IMR-90 (cell line): ENCODE measurements around the gene NDUFA5.

ENCODE experiments used
- BHLHE40 ChIP-seq: fragments of 150-350 bp; IDR thresholded peaks from 2 replicates; pipeline ENCODE4 v1.6.1; 2016; ENCODE audit warnings: mild to moderate bottlenecking, low read depth, low read length
- CEBPB ChIP-seq: IDR thresholded peaks from 2 replicates; pipeline ENCODE4 v1.6.1; 2012; ENCODE audit warnings: low read depth, low read length, improper control_type of control experiment
- CHD1 ChIP-seq: IDR thresholded peaks from 2 replicates; pipeline ENCODE4 v1.6.1; 2012; ENCODE audit warnings: low read depth, low read length, improper control_type of control experiment
- NFE2L2 ChIP-seq: fragments of 150-350 bp; IDR thresholded peaks from 2 replicates; pipeline ENCODE4 v1.6.1; 2016; ENCODE audit warnings: low read depth, mild to moderate bottlenecking, low read length
- POLR2A ChIP-seq: IDR thresholded peaks from 2 replicates; pipeline ENCODE4 v1.6.1; 2012; ENCODE audit warnings: mild to moderate bottlenecking, low read depth, low read length
- RFX5 ChIP-seq: IDR thresholded peaks from 2 replicates; pipeline ENCODE4 v1.8.0; 2012; ENCODE audit warnings: low read depth, mild to moderate bottlenecking, low read length, moderate library complexity
- SMC3 ChIP-seq: fragments of 150-350 bp; IDR thresholded peaks from 2 replicates; pipeline ENCODE4 v1.6.1; 2016; ENCODE audit warnings: low read depth, mild to moderate bottlenecking, antibody characterized with exemption, low read length, moderate library complexity
- TF ChIP-seq, protein P1 (sequence below): conservative IDR thresholded peaks from 2 replicates; pipeline ENCODE4 v1.5.1; 2012; ENCODE audit warnings: mild to moderate bottlenecking, low read depth, low read length, improper control_type of control experiment

- TF ChIP-seq, protein P1, sequence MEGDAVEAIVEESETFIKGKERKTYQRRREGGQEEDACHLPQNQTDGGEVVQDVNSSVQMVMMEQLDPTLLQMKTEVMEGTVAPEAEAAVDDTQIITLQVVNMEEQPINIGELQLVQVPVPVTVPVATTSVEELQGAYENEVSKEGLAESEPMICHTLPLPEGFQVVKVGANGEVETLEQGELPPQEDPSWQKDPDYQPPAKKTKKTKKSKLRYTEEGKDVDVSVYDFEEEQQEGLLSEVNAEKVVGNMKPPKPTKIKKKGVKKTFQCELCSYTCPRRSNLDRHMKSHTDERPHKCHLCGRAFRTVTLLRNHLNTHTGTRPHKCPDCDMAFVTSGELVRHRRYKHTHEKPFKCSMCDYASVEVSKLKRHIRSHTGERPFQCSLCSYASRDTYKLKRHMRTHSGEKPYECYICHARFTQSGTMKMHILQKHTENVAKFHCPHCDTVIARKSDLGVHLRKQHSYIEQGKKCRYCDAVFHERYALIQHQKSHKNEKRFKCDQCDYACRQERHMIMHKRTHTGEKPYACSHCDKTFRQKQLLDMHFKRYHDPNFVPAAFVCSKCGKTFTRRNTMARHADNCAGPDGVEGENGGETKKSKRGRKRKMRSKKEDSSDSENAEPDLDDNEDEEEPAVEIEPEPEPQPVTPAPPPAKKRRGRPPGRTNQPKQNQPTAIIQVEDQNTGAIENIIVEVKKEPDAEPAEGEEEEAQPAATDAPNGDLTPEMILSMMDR: no peak
- no peak for TF ChIP-seq POLR2A
- TF ChIP-seq BHLHE40: no peak
- no peak for TF ChIP-seq CHD1
- no peak for TF ChIP-seq RFX5
- TF ChIP-seq CEBPB: no peak
- no peak for TF ChIP-seq SMC3
- no peak for TF ChIP-seq NFE2L2
Measured at GRCh38 chr7:123500878-123501489, 56.6 kb downstream of the NDUFA5 start.
